ENCODE measurements around the gene CDH2.

DNA sequence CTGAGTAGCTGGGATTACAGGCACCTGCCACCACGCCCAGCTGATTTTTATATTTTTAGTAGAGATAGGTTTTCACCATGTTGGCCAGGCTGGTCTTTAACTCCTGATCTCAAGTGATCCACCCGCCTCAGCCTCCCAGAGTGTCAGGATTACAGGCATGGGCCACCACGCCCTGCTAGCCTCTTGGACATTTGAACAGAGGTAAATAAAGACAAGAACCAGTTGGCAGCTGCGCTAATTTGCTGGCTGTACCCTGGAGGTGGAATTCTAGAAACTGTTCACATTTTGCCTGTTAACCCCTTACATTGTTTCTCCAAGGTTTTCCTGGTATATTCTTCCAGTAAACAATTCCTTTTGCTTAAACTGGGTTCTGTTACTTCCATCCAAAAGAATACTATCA lies 132.9 kb downstream of the CDH2 start:
- TF ChIP-seq, protein P1, sequence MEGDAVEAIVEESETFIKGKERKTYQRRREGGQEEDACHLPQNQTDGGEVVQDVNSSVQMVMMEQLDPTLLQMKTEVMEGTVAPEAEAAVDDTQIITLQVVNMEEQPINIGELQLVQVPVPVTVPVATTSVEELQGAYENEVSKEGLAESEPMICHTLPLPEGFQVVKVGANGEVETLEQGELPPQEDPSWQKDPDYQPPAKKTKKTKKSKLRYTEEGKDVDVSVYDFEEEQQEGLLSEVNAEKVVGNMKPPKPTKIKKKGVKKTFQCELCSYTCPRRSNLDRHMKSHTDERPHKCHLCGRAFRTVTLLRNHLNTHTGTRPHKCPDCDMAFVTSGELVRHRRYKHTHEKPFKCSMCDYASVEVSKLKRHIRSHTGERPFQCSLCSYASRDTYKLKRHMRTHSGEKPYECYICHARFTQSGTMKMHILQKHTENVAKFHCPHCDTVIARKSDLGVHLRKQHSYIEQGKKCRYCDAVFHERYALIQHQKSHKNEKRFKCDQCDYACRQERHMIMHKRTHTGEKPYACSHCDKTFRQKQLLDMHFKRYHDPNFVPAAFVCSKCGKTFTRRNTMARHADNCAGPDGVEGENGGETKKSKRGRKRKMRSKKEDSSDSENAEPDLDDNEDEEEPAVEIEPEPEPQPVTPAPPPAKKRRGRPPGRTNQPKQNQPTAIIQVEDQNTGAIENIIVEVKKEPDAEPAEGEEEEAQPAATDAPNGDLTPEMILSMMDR (conservative IDR thresholded peaks at IDR 0.05 in 1 of 2, IDR thresholded peaks at IDR 0.05 in 1 of 2; ENCODE audit: extremely low read depth in 1 of 2, insufficient read depth in 1 of 2, low read depth in 1 of 2, low read length in 2 of 2): no peak
- TF ChIP-seq EZH2 (IDR thresholded peaks at IDR 0.05; ENCODE audit: borderline replicate concordance, low read length): no peak
